HEK293 (cell line): ENCODE results near the gene MGAT4A.

ENCODE experiments used
- CTCF ChIA-PET: fragments of 350-600 bp; formaldehyde crosslinking; extraction: SDS; loops from one replicate; lab custom pipeline; 2021; ENCODE audit warnings: antibody characterized with exemption; lab: Yijun Ruan, JAX
- POLR2A ChIA-PET: fragments of 300-600 bp; formaldehyde crosslinking; extraction: SDS; loops from one replicate; lab custom pipeline; 2020; ENCODE audit warnings: antibody characterized with exemption, inconsistent platforms; lab: Yijun Ruan, JAX
- H3K27ac ChIP-seq: fragments of 200-500 bp; sonication (Bioruptor generic); 2 replicates; pipeline ENCODE4 v1.5.1; 2014; ENCODE audit warnings: low read depth, low read length, control low read depth, inconsistent platforms; ENCODE audit errors: extremely low read depth
- H3K36me3 ChIP-seq, 2 experiments: fragments of 200-500 bp in 1 of 2; sonication (Bioruptor generic) in 1 of 2; 1 replicate in 1 of 2; 2 replicates in 1 of 2; pipeline ENCODE4 v1.5.1; 2014 to 2017; ENCODE audit warnings: inconsistent platforms in 2 of 2, low read length in 2 of 2; ENCODE audit not compliant: control insufficient read depth in 2 of 2, insufficient read depth in 1 of 2
- H3K4me1 ChIP-seq: fragments of 200-500 bp; sonication (Bioruptor generic); 2 replicates; pipeline ENCODE4 v1.5.1; 2014; ENCODE audit warnings: mild to moderate bottlenecking, low read length, inconsistent platforms; ENCODE audit not compliant: control insufficient read depth, insufficient read depth
- H3K4me3 ChIP-seq: 2 replicates; pipeline ENCODE4 v1.5.1; 2011; ENCODE audit warnings: low read depth, mild to moderate bottlenecking, control low read depth, low read length, moderate library complexity
- H3K9me3 ChIP-seq: fragments of 200-500 bp; sonication (Bioruptor generic); 2 replicates; pipeline ENCODE4 v1.5.1; 2014; ENCODE audit warnings: low read depth, low read length, inconsistent platforms; ENCODE audit not compliant: control insufficient read depth, insufficient read depth
- PBX3 ChIP-seq: sonication (generic); formaldehyde crosslinking; IDR thresholded peaks from 2 replicates; pipeline ENCODE4 v1.8.1; 2022; ENCODE audit warnings: mild to moderate bottlenecking, moderate library complexity, missing genetic modification reagents
- ZBTB44 ChIP-seq: fragments of 450-650 bp; IDR thresholded peaks from 2 replicates; pipeline ENCODE4 v1.5.1; 2018; ENCODE audit warnings: missing biosample characterization, mild to moderate bottlenecking, missing genetic modification characterization
- ZFHX2 ChIP-seq: fragments of 450-650 bp; formaldehyde crosslinking; conservative IDR thresholded peaks from 2 replicates; pipeline ENCODE4 v1.5.1; 2016; ENCODE audit warnings: missing biosample characterization, missing genetic modification characterization
- ZFP3 ChIP-seq: fragments of 450-650 bp; formaldehyde crosslinking; IDR thresholded peaks from 2 replicates; pipeline ENCODE4 v1.5.1; 2016; ENCODE audit warnings: low read depth, missing biosample characterization, missing genetic modification characterization
- ZNF223 ChIP-seq: fragments of 450-650 bp; formaldehyde crosslinking; IDR thresholded peaks from 2 replicates; pipeline ENCODE4 v1.5.1; 2016; ENCODE audit warnings: missing biosample characterization, missing genetic modification characterization
- ZNF548 ChIP-seq: fragments of 450-650 bp; formaldehyde crosslinking; IDR thresholded peaks from 2 replicates; pipeline ENCODE4 v1.5.1; 2016; ENCODE audit warnings: missing biosample characterization, missing genetic modification characterization
- ZNF558 ChIP-seq: fragments of 450-650 bp; formaldehyde crosslinking; IDR thresholded peaks from 2 replicates; pipeline ENCODE4 v1.5.1; 2016; ENCODE audit warnings: missing biosample characterization, missing genetic modification characterization
- ZNF560 ChIP-seq: fragments of 450-650 bp; formaldehyde crosslinking; IDR thresholded peaks from 2 replicates; pipeline ENCODE4 v1.5.1; 2017; ENCODE audit warnings: missing biosample characterization, missing genetic modification characterization, borderline replicate concordance
- ZNF777 ChIP-seq: fragments of 450-650 bp; formaldehyde crosslinking; IDR thresholded peaks from 2 replicates; pipeline ENCODE4 v1.5.1; 2017; ENCODE audit warnings: missing biosample characterization, missing genetic modification characterization, borderline replicate concordance
- ZNF791 ChIP-seq: fragments of 450-650 bp; formaldehyde crosslinking; IDR thresholded peaks from 2 replicates; pipeline ENCODE4 v1.5.1; 2016; ENCODE audit warnings: missing biosample characterization, missing genetic modification characterization
- TF ChIP-seq, protein P1 (sequence below): fragments of 450-650 bp; formaldehyde crosslinking; IDR thresholded peaks from 2 replicates; pipeline ENCODE4 v1.5.1; 2017; ENCODE audit warnings: missing biosample characterization, mild to moderate bottlenecking, missing genetic modification characterization, moderate library complexity
- TF ChIP-seq, protein P2 (sequence below): fragments of 450-650 bp; formaldehyde crosslinking; conservative IDR thresholded peaks from 2 replicates; pipeline ENCODE4 v1.5.1; 2016; ENCODE audit warnings: low read depth, missing biosample characterization, missing genetic modification characterization
- TF ChIP-seq, protein P3 (sequence below): fragments of 450-650 bp; formaldehyde crosslinking; IDR thresholded peaks from 2 replicates; pipeline ENCODE4 v1.5.0; 2017; ENCODE audit warnings: missing biosample characterization, missing genetic modification characterization, borderline replicate concordance

Gene MGAT4A

DNA sequence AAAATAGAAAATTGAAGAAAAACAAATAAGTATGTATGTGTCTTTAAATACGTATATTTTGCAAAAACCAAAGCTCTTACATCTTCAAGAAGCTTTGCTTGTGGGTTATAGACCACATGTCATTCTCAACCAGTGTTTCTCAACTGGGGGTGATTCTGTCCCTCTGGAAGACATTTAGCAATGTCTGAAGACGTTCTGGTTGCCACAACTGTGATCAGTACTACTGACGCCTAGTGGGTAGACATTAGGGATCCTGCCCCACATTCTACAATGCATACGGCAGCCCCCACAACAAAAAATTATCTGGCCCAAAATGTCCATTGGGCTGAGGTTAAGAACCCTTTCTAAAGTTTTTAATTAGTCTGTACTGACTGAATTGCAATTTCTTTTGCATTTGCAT, 74.1 kb downstream of the MGAT4A start (continued):
- TF ChIP-seq, protein P1, sequence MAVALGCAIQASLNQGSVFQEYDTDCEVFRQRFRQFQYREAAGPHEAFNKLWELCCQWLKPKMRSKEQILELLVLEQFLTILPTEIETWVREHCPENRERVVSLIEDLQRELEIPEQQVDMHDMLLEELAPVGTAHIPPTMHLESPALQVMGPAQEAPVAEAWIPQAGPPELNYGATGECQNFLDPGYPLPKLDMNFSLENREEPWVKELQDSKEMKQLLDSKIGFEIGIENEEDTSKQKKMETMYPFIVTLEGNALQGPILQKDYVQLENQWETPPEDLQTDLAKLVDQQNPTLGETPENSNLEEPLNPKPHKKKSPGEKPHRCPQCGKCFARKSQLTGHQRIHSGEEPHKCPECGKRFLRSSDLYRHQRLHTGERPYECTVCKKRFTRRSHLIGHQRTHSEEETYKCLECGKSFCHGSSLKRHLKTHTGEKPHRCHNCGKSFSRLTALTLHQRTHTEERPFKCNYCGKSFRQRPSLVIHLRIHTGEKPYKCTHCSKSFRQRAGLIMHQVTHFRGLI (tag by site-specific recombination): no peak
- TF ChIP-seq ZNF791 (tag by site-specific recombination): no peak
- TF ChIP-seq ZBTB44 (tag by site-specific recombination): no peak
- no peak for TF ChIP-seq ZFHX2
- no peak for TF ChIP-seq ZNF223 (tag by site-specific recombination)
- no peak for TF ChIP-seq PBX3 (CRISPR knock-in tag)
- TF ChIP-seq ZNF548 (tag by site-specific recombination): no peak
- TF ChIP-seq, protein P2, sequence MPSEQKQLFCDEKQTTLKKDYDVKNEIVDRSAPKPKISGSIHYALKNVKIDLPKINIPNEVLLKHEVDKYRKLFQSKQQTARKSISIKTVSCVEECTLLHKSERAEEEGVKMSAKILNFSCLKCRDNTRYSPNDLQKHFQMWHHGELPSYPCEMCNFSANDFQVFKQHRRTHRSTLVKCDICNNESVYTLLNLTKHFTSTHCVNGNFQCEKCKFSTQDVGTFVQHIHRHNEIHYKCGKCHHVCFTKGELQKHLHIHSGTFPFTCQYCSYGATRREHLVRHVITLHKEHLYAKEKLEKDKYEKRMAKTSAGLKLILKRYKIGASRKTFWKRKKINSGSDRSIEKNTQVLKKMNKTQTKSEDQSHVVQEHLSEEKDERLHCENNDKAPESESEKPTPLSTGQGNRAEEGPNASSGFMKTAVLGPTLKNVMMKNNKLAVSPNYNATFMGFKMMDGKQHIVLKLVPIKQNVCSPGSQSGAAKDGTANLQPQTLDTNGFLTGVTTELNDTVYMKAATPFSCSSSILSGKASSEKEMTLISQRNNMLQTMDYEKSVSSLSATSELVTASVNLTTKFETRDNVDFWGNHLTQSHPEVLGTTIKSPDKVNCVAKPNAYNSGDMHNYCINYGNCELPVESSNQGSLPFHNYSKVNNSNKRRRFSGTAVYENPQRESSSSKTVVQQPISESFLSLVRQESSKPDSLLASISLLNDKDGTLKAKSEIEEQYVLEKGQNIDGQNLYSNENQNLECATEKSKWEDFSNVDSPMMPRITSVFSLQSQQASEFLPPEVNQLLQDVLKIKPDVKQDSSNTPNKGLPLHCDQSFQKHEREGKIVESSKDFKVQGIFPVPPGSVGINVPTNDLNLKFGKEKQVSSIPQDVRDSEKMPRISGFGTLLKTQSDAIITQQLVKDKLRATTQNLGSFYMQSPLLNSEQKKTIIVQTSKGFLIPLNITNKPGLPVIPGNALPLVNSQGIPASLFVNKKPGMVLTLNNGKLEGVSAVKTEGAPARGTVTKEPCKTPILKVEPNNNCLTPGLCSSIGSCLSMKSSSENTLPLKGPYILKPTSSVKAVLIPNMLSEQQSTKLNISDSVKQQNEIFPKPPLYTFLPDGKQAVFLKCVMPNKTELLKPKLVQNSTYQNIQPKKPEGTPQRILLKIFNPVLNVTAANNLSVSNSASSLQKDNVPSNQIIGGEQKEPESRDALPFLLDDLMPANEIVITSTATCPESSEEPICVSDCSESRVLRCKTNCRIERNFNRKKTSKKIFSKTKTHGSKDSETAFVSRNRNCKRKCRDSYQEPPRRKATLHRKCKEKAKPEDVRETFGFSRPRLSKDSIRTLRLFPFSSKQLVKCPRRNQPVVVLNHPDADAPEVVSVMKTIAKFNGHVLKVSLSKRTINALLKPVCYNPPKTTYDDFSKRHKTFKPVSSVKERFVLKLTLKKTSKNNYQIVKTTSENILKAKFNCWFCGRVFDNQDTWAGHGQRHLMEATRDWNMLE (tag by site-specific recombination): no peak
- no peak for TF ChIP-seq ZNF777

DNA sequence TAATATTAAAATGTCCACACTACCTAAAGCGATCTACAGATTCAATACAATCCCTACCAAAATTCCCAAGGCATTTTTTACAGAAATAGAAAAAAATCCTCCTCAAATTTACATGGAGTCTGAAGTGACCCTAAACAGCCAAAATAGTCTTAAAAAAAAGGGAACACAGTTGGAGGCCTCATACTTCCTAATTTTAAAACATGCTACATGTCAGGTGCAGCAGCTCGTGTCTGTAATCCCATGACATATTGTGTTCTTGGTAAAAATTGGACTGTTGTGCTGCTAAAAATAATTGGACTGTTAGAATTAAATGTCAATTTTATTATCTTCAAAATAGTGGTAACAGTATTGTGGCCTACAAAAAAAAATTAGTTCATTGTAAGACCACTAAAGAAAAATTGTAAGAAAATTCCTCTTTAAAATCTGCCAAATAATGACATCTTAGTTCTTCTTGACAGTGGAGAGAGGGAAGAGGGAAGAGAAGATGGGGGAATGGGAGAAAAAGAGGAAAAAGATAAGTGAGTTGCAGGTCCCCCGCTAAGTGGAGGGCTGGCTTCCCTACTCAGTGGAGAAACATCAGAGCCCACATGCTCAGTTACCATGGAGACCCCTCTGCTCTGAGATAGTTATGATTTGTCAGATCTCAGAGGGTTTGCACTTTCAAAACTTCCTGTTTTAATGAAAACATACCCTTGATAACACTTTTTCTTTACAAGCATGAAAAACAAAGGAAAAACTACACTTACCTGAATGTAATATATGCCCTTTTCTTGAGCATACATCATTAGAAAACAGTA, 76.0 kb downstream of the MGAT4A start:
- ChIA-PET POLR2A (no interaction called here), CTCF (interaction anchor here (0.5 kb wide), 1 partner anchor 70 kb away, joined by 4 read pairs; no protein-coding TSS in a partner anchor)
- Histone ChIP-seq H3K27ac (no peak overlapping the region), H3K36me3 (no peaks in the 10 kb centered on the region), H3K4me3 (no peak overlapping the region), H3K9me3 (no peaks in the 10 kb centered on the region)
- TF ChIP-seq, protein P3, sequence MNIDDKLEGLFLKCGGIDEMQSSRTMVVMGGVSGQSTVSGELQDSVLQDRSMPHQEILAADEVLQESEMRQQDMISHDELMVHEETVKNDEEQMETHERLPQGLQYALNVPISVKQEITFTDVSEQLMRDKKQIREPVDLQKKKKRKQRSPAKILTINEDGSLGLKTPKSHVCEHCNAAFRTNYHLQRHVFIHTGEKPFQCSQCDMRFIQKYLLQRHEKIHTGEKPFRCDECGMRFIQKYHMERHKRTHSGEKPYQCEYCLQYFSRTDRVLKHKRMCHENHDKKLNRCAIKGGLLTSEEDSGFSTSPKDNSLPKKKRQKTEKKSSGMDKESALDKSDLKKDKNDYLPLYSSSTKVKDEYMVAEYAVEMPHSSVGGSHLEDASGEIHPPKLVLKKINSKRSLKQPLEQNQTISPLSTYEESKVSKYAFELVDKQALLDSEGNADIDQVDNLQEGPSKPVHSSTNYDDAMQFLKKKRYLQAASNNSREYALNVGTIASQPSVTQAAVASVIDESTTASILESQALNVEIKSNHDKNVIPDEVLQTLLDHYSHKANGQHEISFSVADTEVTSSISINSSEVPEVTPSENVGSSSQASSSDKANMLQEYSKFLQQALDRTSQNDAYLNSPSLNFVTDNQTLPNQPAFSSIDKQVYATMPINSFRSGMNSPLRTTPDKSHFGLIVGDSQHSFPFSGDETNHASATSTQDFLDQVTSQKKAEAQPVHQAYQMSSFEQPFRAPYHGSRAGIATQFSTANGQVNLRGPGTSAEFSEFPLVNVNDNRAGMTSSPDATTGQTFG (tag by site-specific recombination): no peak
- no peak for TF ChIP-seq ZNF558 (tag by site-specific recombination)
- no peak for TF ChIP-seq ZNF560 (tag by site-specific recombination)
- no peak for TF ChIP-seq ZFP3 (tag by site-specific recombination)
- TF ChIP-seq, all 188 proteins: peak for 0
- no peaks in the 10 kb centered on the region for H3K4me1 ChIP-seq
